Measurements from ENCODE around the gene RBCK1.

RBCK1 gene

GRCh38 chr20:418858-419365 lies 10.8 kb downstream of the RBCK1 start:
- no peak for DNase-seq (ENCODE audit: low read depth)

GRCh38 chr20:419556-420165 lies 11.6 kb downstream of the RBCK1 start:
- no peak for DNase-seq (ENCODE audit: low read depth)

GRCh38 chr20:420166-420620 lies 12.1 kb downstream of the RBCK1 start:
- DNase-seq (ENCODE audit: low read depth): no peak

- DNase-seq (ENCODE audit: low read depth): no peak
These were observed 12.8 kb downstream of the RBCK1 start for GRCh38 chr20:420721-421574.

GRCh38 chr20:421685-422250 lies 13.7 kb downstream of the RBCK1 start:
- DNase-seq (ENCODE audit: low read depth): no peak

GRCh38 chr20:426566-426965 lies 18.5 kb downstream of the RBCK1 start:
- DNase-seq (ENCODE audit: low read depth): no peak

GRCh38 chr20:427401-427800 lies 19.3 kb downstream of the RBCK1 start:
- no peak for DNase-seq (ENCODE audit: low read depth)

GRCh38 chr20:427849-428657 lies 20.0 kb downstream of the RBCK1 start:
- DNase-seq (ENCODE audit: low read depth): no peak

- no peak for DNase-seq (ENCODE audit: low read depth)
These were observed 20.6 kb downstream of the RBCK1 start for GRCh38 chr20:428658-429200.

- DNase-seq (ENCODE audit: low read depth): no peak
These were observed 22.2 kb downstream of the RBCK1 start for GRCh38 chr20:430091-430999.

GRCh38 chr20:431012-431904 lies 23.2 kb downstream of the RBCK1 start:
- DNase-seq (ENCODE audit: low read depth): no peak

GRCh38 chr20:432208-432607 lies 24.1 kb downstream of the RBCK1 start:
- DNase-seq (ENCODE audit: low read depth): no peak

- DNase-seq (ENCODE audit: low read depth): no peak
These were observed 24.7 kb downstream of the RBCK1 start for GRCh38 chr20:432677-433299.

GRCh38 chr20:433300-433975 lies 25.3 kb downstream of the RBCK1 start:
- peak; percentile 19 for DNase-seq (ENCODE audit: low read depth)

- no peak for DNase-seq (ENCODE audit: low read depth)
These were observed 26.1 kb downstream of the RBCK1 start for GRCh38 chr20:434221-434620.

- DNase-seq (ENCODE audit: low read depth): no peak
These were observed 26.7 kb downstream of the RBCK1 start for GRCh38 chr20:434661-435419.

- DNase-seq (ENCODE audit: low read depth): no peak
These were observed 27.5 kb downstream of the RBCK1 start for GRCh38 chr20:435558-435957.

GRCh38 chr20:436476-436875 lies 28.4 kb downstream of the RBCK1 start:
- DNase-seq (ENCODE audit: low read depth): no peak

Measured in stimulated activated CD8-positive, alpha-beta memory T cell treated with anti-CD3 and anti-CD28 coated beads, Interleukin-15, amount 100 ng/mL, for 1 hour (primary cell).